ENCODE data around the gene RALGPS1.

Gene RALGPS1

DNA sequence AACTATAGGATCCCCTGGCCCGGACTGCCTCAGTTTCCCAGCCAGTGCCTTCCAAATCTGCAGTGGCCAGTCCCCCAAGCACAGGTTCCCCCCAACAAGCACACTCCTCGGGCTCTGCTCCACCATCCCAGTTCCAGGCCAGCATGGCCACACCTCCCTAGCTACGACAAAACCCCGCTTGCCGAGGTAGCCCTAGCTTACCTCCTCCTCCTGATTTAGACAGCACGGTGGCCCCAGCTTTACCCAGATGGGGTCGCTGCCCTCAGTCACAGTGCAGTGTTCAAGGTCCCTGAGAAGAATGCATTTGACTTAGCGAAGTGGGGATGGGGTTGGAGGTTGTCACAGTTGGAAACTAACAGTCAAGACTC, 309.2 kb downstream of the RALGPS1 start:
- no peak for DNase-seq (ENCODE audit: low read depth, low spot score)

DNA sequence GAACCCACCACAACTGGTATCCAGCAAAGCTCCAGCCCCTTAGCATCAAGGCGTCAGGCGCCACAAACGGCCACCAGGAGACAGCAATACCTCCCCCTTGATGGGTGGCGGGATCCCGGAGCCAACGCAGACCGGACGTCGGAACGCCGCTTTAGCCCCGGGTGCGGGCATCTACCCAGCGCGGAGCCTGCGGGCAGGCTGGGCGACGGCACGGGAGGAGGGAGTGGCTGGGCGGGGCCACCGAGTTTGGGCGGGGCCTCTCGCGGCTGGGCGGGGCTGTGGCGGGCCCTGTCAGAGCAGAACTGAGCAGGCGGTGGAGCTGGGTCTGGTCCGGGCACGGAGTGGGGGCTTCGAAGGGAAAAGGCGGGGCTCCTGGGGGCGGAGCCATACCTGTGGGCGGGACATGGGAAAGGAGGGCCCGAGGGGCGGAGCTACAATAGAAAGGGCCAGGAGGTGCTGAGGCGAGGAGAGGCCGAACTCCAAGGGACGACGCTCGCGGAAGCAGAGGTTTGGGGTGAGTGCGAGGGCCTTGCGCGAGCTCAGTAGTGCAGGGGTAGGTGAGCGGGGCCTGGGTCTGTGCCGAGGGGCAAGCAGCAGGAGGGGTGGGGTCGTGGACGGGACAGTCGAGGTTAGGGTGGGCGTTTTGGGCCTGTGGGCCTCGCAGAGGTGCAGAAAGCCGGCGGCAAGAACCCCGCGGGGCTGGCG, 309.7 kb downstream of the RALGPS1 start:
- DNase-seq (ENCODE audit: low read depth, low spot score): peak; percentile 46

DNA sequence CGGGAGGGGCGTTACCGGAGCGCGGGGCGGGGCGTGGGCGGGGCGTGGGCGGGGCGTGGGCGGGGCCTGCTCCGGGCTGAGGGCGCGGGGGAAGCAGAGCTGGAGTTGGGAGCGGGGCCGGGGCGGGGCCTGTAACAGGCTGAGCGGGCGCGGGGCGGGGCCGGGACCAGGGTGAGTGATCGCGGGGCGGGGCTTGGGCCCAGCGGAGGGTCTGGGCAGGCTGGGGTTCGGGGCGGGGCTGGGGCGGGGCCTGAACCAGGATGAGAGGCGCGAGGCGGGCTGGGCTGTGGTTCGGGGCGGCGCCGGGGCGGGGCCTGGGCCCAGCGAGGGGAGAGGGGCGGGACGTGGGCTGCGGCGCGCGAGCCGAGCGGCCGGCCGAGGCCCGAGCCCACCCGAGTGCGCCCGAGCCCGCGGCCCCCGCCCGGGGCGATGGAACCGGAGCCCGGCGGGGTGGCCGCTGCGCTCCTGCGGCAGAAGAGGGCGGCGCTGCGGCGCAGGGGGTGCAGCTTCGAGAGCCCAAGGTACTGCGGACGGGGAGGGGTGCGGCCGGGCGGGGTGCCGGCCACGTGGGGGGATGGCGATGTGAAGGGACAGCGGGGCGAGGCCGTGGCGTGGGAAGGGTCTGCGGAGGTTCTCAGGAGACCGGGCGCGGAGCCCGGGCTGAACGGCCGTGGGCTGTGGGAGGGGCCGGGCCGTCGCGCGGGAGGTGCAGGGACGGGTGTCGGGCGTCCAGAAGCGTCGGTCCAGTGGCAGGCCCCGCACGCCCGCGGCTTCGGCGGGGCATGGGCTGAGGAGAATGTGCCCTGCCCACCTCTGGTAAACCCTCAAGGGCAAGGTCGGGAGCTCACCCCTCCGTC, 310.5 kb downstream of the RALGPS1 start:
- DNase-seq (ENCODE audit: low read depth, low spot score): peak; percentile 65

DNA sequence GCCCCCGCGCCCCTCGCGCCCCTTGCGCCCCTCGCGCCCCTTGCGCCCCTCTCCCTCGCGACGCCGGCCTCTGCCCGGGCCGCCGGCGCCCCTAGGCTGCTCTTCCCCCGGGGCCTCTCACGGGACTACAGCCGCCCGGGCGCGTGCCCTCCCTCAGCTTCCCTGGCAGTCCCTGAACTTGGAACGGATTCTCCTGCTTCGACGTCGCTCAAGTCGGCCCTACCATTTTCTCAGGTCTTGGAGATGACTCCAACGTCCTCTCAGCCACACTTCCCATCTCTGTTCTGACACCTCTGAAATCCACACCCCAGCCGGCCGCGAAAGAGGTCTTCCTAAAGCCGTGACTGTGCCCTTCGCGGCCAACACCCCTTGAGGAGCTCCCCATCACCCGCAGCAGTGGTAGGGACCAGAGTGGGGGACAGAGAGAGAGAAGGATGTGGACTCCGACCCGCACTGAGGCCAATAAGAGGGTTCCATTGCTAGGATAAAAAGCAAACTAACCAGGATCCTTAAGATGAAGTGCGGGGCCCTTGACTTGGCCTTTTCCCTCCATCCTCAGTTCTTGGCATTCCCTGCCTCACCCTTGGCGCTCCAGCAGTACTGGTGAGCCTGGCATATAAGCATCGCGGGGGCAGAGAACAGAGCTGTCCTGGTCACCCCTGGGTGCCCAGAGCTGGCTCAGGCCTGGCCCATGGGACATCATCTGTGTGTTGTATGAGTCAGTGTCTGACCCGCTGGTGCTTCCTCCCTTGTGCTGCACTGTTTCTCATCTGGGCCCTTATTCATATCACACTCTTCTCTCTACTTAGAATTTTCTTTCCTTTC, 311.4 kb downstream of the RALGPS1 start:
- no peak for DNase-seq (ENCODE audit: low read depth, low spot score)

DNA sequence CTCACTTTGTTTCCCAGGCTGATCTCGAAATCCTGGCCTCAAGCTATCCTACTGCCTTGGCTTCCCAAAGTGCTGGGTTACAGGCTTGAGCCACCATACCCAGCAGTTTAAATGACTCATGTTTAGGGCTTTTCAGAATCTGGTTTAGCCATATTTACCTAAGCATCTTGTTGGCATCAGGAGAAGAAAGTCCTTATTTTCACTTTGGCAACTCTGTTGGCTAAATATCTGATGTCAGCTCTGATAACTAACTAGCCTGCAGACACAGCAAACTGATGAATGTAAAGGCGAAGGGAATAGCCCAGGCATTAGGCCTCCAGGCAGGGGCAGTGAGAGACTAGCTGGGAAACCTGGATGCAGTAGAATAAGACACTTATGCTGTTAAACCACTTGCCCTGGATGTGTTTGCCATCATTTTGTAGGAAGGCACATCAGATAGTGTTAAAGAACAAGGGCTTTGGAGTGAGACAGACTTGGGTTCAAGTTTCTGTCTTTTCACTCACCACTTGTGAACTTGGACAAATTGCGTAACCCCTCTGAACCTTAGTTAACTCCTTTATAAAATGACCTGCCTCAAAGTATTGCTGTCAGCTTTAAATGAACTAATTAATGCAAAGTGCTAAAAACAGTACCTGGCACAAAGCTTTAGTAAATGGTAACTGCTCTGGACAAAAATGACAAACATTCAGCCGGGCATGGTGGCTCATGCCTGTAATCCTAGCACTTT, 315.3 kb downstream of the RALGPS1 start:
- DNase-seq (ENCODE audit: low read depth, low spot score): no peak

DNA sequence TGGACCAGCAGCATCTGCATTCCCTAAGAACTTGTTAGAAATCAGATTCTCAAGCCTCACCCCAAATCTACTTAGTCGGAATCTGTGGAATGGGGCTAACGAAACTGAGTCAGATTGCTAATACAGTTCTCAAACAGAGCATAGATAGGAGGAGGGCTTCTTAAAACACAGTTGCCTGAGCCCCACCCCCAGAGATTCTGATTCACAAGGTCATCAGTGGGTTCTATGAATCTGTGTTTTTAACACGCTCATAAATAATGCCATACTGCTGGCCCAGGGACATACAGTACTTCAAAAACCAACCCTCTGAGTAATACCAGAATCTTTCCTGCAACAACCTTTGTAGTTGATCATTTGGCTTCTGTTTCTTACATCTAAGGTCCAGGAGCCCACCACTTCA, 317.1 kb downstream of the RALGPS1 start:
- DNase-seq (ENCODE audit: low read depth, low spot score): no peak

DNA sequence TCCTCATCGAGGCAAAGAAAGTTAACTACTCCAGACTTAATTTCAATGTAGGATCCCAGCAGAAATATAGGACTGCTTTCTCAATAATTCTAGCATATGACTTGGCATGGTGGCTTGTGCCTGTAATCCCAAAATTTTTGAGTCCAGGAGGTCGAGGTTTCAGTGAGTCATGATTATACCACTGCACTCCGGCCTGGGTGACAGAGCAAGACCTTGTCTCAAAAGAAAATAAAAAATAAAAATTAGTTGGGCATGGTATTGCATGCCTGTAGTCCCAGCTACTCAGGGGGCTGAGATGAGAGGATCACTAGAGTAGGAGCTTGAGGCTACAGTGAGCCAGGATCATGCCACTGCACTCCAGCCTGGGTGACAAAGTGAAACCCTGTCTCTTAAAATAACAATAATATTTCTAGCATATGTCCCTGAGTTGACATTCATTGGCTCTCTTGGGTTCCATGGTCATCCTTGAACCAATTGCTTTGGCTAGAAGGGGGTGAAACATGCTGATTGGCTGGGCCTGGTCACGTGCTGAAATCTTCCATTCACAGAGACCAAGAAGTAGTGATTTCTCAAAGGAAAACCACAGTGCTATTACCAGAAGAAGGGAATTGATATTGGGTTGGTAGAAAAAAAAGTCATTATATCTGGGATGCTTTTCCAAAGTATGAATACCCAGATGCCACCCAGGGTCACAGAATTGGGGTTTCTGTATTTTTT, 318.4 kb downstream of the RALGPS1 start:
- no peak for DNase-seq (ENCODE audit: low read depth, low spot score)

DNA sequence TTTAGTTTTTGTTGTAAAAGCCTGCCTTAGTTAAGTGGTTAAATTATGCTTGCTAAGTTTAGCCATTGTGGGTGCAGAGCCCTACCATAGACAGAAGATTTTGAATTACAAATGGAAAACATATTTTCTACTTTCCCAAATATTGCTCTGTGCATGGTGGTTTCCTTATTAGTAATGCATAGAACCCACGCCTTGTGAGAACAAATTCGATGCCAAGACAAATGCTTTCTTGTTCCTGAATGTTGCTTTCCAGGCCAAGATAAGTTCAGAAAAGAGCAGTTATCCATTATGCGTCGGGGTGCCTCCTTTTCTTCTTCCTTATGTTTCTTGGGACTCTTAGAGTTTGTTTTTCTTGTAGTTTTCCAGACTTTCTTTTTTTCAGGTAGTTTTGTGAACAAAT, 319.0 kb downstream of the RALGPS1 start:
- DNase-seq (ENCODE audit: low read depth, low spot score): no peak

DNA sequence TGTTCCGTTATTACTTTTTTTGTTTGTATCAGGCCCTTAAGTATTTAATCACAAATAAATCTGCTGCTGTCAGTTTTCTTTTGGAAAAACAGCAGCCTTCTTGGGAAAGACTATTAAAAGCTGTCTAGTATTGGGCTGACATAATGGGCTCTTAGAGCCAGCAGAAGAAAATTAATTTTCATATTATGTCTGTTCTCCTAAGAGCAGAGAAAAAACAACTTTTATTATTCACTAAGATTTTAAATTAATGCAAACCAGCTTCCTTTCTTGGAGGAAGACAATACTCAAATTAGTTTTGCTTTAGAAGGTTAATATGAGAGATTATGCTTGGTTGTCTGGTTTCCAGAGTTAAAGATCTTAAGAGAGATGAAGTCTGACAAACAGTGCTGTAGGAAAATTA, 319.4 kb downstream of the RALGPS1 start:
- DNase-seq (ENCODE audit: low read depth, low spot score): no peak

DNA sequence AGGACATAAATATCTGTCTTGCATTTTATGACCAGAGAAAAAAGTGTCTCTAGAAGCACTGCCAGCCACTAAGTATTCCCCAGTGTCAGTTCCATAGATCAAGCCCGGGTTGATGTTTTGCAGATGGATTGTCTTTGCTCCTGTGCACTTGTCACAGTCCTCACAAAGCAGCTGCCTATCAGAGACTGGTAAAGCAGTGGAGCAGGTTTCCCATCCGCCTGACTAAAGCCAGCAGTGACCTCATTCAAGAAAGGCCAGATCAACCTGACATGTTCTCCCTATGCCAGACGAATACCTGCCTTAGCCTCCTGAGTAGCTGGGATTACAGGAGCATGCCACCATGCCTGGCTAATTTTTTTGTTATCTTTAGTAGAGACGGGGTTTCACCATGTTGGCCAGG, 323.2 kb downstream of the RALGPS1 start:
- no peak for DNase-seq (ENCODE audit: low read depth, low spot score)

DNA sequence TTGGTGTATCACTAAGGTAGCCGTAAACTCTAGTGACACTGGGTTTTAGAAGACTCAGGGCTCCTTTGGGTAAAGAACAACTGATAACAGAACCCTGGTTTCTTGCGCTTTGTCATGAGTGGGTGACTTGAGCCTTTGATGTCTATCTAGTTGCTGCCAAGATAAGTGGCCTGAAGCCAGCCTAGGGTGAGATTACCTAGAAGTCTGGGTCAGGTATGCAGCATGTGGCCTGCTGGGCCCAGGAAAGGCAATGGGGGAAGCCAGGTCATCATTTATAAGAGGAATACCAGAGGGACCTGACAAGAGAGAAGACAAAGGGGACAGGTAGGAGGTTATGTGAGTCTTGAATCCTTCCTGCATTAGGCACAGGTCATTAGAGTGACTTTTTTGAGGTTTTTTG, 326.8 kb downstream of the RALGPS1 start:
- no peak for DNase-seq (ENCODE audit: low read depth, low spot score)

DNA sequence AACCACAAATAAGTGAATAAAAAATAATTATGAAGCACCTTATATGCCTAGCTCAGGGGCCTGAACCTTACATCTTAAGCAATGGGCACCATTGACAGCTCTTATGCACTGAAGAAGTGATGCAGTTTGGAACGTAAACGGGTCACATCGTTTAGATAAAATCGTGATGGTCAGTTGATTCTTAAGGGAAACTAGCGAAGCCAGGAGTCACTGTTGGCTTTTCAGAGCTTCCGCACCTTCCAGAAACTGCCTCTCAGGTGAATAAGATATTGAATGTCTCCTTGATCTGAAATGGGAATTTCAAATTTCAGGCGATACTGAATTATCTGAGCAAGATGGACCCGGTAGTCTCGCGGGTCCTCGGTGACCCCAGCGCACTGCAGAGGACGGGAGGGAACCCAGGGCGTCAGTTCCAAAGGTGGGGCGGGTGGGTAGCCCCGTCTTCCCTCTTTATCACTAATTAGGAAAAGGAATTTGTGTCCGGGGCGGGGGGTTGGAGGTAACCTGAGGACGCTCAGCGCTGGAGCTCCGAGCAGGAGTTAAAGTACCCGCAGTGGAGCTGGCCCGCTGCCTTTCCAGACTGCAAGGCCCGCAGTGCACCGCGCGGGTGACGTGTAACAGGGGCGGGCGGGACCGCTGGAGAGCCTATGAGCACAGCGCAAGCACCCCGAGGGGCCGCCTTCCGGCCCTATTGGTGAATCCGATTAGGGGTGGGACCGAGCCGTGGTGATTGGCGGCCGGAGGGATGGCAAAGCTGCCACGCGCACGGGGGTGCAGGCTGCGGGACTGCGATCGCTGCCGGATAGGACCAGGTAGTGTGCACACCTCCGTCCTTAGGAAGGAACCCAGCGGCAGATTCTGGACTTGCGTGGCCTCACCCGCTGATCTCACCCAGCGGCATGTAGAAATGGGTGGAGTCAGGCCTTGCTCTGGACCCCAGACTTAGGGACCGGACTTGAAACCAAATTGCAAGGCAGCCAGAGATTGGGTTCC, 330.3 kb downstream of the RALGPS1 start:
- DNase-seq (ENCODE audit: low read depth, low spot score): peak; percentile 87

DNA sequence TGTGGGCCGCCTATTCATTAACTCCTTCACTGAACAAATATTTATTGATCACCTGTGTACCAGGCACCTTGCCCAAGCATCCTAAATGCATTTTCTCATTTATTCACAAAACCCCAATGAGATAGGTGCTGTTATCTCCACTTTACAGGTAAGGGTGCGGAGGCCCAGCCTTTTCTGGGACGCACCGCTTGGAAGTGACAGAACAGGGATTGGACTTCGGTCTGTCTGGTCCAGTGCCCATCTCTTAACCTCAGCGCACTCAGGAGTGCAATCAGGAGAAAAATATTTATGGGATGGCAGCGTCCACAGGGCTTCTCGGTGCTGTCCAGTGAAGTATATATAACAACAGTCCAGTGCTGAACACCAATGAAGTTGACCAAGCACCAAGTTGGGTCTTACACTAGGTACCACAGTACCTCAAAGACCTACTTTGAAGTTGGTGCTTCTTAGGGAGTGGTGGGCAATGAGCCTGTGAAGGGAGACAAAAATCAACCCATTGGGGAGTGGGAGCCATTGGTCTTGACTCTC, 331.1 kb downstream of the RALGPS1 start:
- no peak for DNase-seq (ENCODE audit: low read depth, low spot score)

DNA sequence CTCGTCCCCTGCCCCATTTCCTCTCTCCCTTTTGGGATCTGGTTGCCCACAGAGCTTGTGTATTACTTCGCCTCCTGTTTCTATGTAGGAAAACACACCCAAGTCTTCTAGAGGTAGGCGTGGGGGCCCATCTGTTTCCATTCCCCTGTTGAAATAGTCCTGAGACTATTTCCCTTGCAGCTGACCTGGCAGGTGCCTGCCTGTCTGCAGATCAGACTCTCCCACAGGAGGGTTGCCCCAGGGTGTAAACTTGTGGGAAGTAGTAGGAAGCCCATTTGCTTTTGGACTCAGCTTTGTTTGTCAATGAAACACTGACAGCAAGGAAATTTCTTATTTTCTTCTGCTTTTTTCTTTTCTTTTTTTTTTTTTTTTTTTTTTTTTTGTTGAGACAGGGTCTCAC, 333.7 kb downstream of the RALGPS1 start:
- no peak for DNase-seq (ENCODE audit: low read depth, low spot score)

DNA sequence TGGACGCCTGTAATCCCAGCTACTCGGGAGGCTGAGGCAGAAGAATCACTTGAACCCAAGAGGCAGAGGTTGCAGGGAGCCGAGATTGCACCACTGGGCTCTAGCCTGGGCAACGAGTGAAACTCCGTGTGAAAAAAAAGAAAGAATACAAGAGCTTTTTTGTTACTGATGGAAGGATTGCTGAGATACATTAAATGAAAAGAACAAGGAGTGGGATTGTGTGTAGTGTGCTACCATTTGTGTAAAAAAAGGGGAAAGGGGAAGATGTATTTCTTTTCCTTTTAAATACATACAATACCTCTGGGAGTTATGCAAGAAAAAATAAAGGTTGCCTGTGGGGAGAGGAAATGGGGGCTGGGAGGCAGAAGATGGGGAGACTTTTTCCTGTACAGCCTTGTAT, 335.3 kb downstream of the RALGPS1 start:
- no peak for DNase-seq (ENCODE audit: low read depth, low spot score)

DNA sequence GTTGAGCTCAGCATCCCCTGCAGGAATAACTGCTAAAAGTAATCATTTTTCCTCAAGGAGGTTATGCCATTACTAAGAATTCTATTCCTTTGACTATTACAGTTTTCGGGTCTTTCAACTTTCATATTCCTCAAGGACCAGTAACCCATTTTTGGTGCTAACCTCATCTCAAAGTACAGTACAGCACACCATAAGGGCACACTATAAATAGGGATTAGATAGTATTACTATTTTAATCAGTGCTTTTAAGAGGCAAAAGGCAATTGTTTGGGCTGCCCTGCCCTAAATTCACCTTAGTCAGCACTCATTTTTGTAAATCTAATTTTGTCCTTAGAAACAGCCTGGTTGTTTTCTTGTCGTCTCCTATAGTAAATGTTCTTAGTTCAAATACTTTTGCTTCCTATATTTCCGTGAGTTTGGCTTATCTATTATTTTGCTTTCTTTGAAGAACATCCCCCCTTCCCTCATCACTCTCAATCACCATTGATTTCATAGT, 336.4 kb downstream of the RALGPS1 start:
- DNase-seq (ENCODE audit: low read depth, low spot score): no peak

DNA sequence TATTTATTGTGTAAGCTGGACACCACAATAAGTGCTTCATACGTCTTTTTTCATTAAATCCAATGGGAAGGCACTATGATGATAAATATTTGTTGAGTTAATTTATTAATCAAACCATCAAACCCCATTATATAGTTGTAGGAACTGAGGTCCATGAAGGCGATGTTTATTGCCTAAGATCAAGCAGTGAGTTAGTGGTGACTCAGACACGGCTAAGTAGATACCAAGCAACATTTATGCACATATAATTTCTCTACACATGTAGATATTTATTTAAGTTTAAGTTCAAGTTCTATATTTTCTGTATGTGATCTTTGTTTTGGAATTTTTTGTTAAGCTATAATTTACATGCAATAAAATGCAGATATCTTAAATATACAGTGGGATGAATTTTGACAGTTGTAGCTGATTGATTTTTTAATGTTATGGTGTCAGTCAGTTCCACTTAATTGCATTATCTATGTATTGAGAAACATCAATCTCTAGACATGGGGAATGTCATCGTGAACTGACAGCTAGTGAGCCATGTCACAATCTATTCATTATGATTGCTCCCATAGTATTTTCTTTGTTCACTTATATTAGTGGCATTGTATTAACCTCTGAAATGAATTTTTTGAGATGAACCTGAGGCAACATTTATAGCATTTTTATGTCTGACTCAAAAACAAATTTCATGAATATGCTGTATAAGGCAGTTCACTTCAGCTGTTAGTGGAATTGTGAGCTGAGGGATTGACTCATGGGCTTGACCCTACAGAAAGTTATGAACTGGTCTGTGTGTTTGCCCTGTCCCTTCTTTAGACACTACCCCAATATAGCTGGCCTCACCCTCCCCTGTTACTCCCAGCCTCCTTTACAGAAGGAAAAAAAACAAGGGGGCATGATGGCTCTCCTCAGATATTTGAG, 338.1 kb downstream of the RALGPS1 start:
- no peak for DNase-seq (ENCODE audit: low read depth, low spot score)

DNA sequence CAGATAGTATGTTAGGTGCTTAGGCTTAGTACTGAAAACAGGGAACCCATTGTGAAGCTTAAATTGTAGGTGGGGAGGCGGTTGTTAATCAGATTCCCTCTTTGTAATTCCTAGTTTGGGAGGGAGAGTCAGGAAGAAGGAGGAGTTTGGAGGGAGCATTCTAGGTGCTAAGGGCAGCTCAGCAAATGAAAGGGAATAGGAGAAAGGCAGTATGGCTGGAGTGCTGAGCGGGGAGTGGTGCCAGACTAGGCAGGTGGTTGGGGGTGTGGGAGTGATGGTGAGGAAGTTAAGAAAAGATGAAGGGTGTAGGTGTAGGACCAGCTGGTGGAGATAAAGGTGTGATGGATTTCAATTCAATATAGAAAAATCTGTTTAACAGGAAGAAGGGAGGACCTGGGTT, 338.9 kb downstream of the RALGPS1 start:
- no peak for DNase-seq (ENCODE audit: low read depth, low spot score)
